Measurements from ENCODE around the gene DOCK3.
"Not testable (repeated sequence)": the region's sequence is repeated elsewhere in the genome, so short reads cannot be mapped to it uniquely, and the experiment has no call there.

DOCK3 gene

GRCh38 chr3:50806031-50806430 is 131.3 kb downstream of the DOCK3 start:
- DNase-seq = no peak

GRCh38 chr3:50806806-50807205 is 132.1 kb downstream of the DOCK3 start:
- DNase-seq = no peak

- no peak for DNase-seq
Measured at GRCh38 chr3:50807266-50807665, 132.5 kb downstream of the DOCK3 start.

GRCh38 chr3:50811893-50812292 is 137.2 kb downstream of the DOCK3 start:
- DNase-seq = no peak

GRCh38 chr3:50815844-50816243 is 141.1 kb downstream of the DOCK3 start:
- DNase-seq = no peak

- DNase-seq = no peak
Measured at GRCh38 chr3:50816894-50817293, 142.2 kb downstream of the DOCK3 start.

GRCh38 chr3:50817756-50818529 is 143.2 kb downstream of the DOCK3 start:
- no peak for DNase-seq

- DNase-seq = no peak
Measured at GRCh38 chr3:50819882-50820281, 145.2 kb downstream of the DOCK3 start.

GRCh38 chr3:50825841-50826240 is 151.1 kb downstream of the DOCK3 start:
- no peak for DNase-seq

- DNase-seq = no peak
Measured at GRCh38 chr3:50830451-50830850, 155.7 kb downstream of the DOCK3 start.

GRCh38 chr3:50831009-50831408 is 156.3 kb downstream of the DOCK3 start:
- not testable (repeated sequence) for DNase-seq

- DNase-seq = no peak
Measured at GRCh38 chr3:50840983-50841489, 166.3 kb downstream of the DOCK3 start.

- DNase-seq = no peak
Measured at GRCh38 chr3:50848308-50848707, 173.6 kb downstream of the DOCK3 start.

- DNase-seq = no peak
Measured at GRCh38 chr3:50850639-50851511, 176.1 kb downstream of the DOCK3 start.

- no peak for DNase-seq
Measured at GRCh38 chr3:50853936-50854335, 179.2 kb downstream of the DOCK3 start.

GRCh38 chr3:50862221-50862620 is 187.5 kb downstream of the DOCK3 start:
- DNase-seq = no peak

GRCh38 chr3:50873376-50874157 is 198.8 kb downstream of the DOCK3 start:
- DNase-seq = no peak

GRCh38 chr3:50874876-50875275 is 200.1 kb downstream of the DOCK3 start:
- DNase-seq = not testable (repeated sequence)

GRCh38 chr3:50876947-50877346 is 202.2 kb downstream of the DOCK3 start:
- DNase-seq = no peak

GRCh38 chr3:50882733-50883132 is 208.0 kb downstream of the DOCK3 start:
- DNase-seq = not testable (repeated sequence)

GRCh38 chr3:50883755-50884154 is 209.0 kb downstream of the DOCK3 start:
- no peak for DNase-seq

GRCh38 chr3:50885070-50885850 is 210.5 kb downstream of the DOCK3 start:
- no peak for DNase-seq
